Neutrophil (primary cell): Measurements from ENCODE around the gene P4HA3.

Experiments
- H3K27ac ChIP-seq: fragments of 200-600 bp; sonication (generic); 2 replicates; pipeline ENCODE4 v1.5.1; 2016; ENCODE audit warnings: mild to moderate bottlenecking, moderate library complexity
- H3K27me3 ChIP-seq: fragments of 200-600 bp; sonication (generic); 2 replicates; pipeline ENCODE4 v1.6.0; 2016; ENCODE audit warnings: mild to moderate bottlenecking
- H3K36me3 ChIP-seq: fragments of 200-600 bp; sonication (generic); 2 replicates; pipeline ENCODE4 v1.5.1; 2017
- H3K4me1 ChIP-seq, 2 experiments: fragments of 200-600 bp in 1 of 2; sonication (generic) in 1 of 2; 1 replicate in 1 of 2; 2 replicates in 1 of 2; pipeline versions ENCODE4 v1.5.1 to v1.6.1; 2013 to 2016; ENCODE audit warnings: low read depth in 1 of 2, low read length in 1 of 2, mild to moderate bottlenecking in 1 of 2, moderate library complexity in 1 of 2; ENCODE audit not compliant: control insufficient read depth in 1 of 2, insufficient read depth in 1 of 2
- H3K4me3 ChIP-seq, 2 experiments: fragments of 200-600 bp in 1 of 2; sonication (generic) in 1 of 2; 1 replicate in 1 of 2; 2 replicates in 1 of 2; pipeline ENCODE4 v1.5.1; 2013 to 2016; ENCODE audit warnings: low read depth in 1 of 2, low read length in 1 of 2, mild to moderate bottlenecking in 1 of 2, moderate library complexity in 1 of 2
- H3K9me3 ChIP-seq: fragments of 200-600 bp; sonication (generic); 2 replicates; pipeline ENCODE4 v1.5.1; 2016
- TF ChIP-seq, protein P1 (sequence below): fragments of 200-600 bp; sonication (generic); IDR thresholded peaks from 2 replicates; pipeline ENCODE4 v1.5.1; 2016; ENCODE audit warnings: antibody characterized with exemption

P4HA3 gene

DNA sequence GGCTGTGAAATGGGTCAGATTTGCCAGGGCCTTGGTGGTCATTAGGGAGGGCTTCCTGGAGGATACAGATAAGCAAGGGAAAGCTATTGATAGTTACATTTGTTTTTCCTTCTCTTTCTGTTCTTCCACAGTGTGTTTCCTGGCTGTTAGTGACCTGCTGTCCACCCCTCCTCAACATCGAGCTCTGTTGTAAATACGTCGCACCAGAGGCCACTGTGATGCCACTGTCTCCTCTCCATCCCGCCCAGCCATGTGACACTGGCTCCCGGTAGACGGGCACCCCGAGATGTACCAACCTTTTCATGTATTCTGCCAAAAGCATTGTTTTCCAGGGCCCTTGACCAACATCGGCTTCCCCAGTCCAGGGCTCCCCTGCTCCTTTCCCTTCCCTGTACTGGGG, 58.1 kb downstream of the P4HA3 start:
- no peaks in the 10 kb centered on the region for H3K27me3 ChIP-seq
- H3K36me3 ChIP-seq: peaks cover 58% of the 10 kb centered on the region
- H3K27ac ChIP-seq: no peak overlapping the region
- H3K9me3 ChIP-seq: no peaks in the 10 kb centered on the region
- TF ChIP-seq, protein P1, sequence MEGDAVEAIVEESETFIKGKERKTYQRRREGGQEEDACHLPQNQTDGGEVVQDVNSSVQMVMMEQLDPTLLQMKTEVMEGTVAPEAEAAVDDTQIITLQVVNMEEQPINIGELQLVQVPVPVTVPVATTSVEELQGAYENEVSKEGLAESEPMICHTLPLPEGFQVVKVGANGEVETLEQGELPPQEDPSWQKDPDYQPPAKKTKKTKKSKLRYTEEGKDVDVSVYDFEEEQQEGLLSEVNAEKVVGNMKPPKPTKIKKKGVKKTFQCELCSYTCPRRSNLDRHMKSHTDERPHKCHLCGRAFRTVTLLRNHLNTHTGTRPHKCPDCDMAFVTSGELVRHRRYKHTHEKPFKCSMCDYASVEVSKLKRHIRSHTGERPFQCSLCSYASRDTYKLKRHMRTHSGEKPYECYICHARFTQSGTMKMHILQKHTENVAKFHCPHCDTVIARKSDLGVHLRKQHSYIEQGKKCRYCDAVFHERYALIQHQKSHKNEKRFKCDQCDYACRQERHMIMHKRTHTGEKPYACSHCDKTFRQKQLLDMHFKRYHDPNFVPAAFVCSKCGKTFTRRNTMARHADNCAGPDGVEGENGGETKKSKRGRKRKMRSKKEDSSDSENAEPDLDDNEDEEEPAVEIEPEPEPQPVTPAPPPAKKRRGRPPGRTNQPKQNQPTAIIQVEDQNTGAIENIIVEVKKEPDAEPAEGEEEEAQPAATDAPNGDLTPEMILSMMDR: no peak
- no peak overlapping the region for H3K4me3 ChIP-seq
- no peaks in the 10 kb centered on the region for H3K4me1 ChIP-seq

DNA sequence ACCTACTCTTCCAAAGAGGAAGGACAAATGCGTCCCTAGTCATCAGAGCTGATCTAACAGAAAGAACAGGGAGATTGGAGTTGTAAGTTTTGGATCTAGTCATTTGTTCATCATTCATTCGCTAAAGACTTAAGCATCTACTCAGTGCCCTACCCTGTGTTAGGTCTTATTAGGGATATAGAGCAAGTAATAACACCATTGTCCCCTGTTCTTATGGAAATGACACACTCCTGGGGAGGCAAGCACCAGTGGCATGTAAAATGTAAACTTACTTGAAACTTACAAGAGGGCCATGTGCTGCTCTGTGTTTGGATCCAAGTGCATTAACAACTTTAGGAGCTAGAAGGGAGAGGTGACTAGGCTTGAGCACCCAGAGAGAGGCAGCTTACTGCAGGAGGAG, 61.9 kb downstream of the P4HA3 start:
- peaks cover 75% of the 10 kb centered on the region for H3K36me3 ChIP-seq

DNA sequence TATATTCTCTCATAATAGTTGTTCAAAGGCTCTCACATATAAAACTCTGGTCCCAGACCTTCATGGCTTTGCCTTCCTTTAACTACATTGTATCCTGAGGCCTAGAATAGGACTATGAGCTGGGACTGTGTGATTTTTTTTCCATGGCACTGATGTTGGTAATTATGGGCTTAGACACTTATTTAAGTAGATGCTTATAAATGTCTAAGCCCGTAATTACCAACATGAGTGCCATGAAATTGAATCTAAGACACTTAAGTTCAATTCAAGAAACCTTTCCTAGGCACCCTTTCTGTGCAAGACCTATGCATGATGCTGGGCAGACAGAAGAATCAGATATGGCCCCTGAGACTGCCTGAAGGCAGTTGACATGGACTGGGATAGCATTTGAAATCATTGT, 63.0 kb downstream of the P4HA3 start:
- H3K27ac ChIP-seq: no peak overlapping the region
- TF ChIP-seq, protein P1: no peak
- no peaks in the 10 kb centered on the region for H3K9me3 ChIP-seq
- no peaks in the 10 kb centered on the region for H3K4me1 ChIP-seq
- H3K4me3 ChIP-seq: no peak overlapping the region
- H3K36me3 ChIP-seq: peaks cover 65% of the 10 kb centered on the region
- H3K27me3 ChIP-seq: no peaks in the 10 kb centered on the region

More for the DNA sequence above, 61.9 kb downstream of the P4HA3 start:
- Histone ChIP-seq H3K27me3 (no peaks in the 10 kb centered on the region), H3K27ac (no peak overlapping the region), H3K4me1 (no peaks in the 10 kb centered on the region), H3K4me3 (no peak overlapping the region), H3K9me3 (no peaks in the 10 kb centered on the region)
- TF ChIP-seq, protein P1: no peak

DNA sequence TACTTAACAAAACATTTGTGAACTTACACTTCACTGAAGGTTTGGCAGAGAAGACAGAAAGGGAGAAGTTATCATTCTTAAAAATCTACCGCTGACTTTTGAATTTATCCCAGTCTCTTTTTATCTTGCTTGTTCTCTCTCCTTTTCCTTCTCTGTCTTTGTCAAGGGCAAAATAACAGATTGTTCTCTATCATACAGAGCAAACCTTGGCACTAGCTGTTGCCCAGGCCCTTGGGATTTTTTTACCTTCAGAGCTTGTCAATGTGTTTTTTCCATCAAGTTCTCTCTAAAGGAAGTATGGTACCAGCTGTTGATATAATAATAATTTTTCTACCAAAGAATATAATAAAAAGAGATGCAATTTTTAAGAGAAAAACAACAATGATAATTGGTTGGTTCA, 73.2 kb downstream of the P4HA3 start:
- peaks cover 35% of the 10 kb centered on the region for H3K36me3 ChIP-seq
- TF ChIP-seq, protein P1: no peak

DNA sequence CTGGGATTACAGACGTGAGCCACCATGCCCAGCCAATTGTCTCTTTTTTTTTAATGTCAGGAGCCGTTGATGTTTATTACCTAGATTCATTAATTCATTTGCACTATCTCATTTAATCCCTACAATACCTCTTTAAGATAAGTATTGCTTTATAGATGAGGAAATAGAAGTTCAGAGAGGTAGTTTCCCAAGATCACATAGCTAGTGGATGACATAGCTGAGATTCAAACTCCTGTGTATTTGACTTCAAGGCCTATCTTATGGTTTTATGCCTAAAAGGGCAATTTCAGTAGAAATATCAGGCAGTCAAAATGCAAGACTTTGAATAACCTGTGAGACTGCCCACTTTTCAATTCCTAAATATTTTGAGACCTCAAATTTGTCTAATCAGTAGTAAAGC, 73.9 kb downstream of the P4HA3 start:
- Histone ChIP-seq H3K36me3 (peaks cover 35% of the 10 kb centered on the region), H3K27me3 (no peaks in the 10 kb centered on the region), H3K4me3 (no peak overlapping the region), H3K27ac (no peak overlapping the region), H3K4me1 (no peaks in the 10 kb centered on the region), H3K9me3 (no peaks in the 10 kb centered on the region)
- TF ChIP-seq, protein P1: no peak

More for the DNA sequence above, 73.2 kb downstream of the P4HA3 start:
- Histone ChIP-seq H3K27me3 (no peaks in the 10 kb centered on the region), H3K4me3 (no peak overlapping the region), H3K27ac (no peak overlapping the region), H3K4me1 (no peaks in the 10 kb centered on the region), H3K9me3 (no peaks in the 10 kb centered on the region)

DNA sequence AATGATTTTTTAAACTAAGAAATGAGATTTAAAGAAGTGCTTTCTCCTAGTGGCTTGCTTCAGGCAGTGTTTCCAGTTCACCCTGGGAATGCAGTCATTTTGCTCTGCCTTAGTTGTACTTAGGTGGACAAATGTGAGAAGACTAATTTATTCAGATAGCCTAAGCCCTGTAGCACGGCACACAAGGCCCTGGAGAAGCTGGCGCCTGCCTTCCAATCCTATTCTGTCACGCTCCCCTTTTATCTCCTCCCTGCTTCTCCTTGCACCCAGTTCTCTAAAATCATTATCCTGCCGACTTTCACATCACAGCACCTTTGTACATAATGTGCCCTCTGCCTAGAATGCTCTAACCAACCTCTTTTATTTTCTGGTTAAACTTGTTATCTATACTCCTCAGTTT, 76.3 kb downstream of the P4HA3 start:
- Histone ChIP-seq H3K27me3 (no peaks in the 10 kb centered on the region), H3K4me1 (no peaks in the 10 kb centered on the region), H3K4me3 (no peak overlapping the region), H3K9me3 (no peaks in the 10 kb centered on the region), H3K36me3 (peaks cover 41% of the 10 kb centered on the region), H3K27ac (no peak overlapping the region)
- TF ChIP-seq, protein P1: no peak
